Stimulated activated CD8-positive, alpha-beta memory T cell treated with anti-CD3 and anti-CD28 coated beads, Interleukin-15, amount 100 ng/mL, for 4 hours (primary cell): ENCODE measurements around the gene MAN2A2.

Experiments
- DNase-seq, 2 donors: peaks; one replicate each; pipeline ENCODE4 v3.0.0-alpha.2; 2020; ENCODE audit warnings: low read depth in 2 of 2

MAN2A2 gene

DNA sequence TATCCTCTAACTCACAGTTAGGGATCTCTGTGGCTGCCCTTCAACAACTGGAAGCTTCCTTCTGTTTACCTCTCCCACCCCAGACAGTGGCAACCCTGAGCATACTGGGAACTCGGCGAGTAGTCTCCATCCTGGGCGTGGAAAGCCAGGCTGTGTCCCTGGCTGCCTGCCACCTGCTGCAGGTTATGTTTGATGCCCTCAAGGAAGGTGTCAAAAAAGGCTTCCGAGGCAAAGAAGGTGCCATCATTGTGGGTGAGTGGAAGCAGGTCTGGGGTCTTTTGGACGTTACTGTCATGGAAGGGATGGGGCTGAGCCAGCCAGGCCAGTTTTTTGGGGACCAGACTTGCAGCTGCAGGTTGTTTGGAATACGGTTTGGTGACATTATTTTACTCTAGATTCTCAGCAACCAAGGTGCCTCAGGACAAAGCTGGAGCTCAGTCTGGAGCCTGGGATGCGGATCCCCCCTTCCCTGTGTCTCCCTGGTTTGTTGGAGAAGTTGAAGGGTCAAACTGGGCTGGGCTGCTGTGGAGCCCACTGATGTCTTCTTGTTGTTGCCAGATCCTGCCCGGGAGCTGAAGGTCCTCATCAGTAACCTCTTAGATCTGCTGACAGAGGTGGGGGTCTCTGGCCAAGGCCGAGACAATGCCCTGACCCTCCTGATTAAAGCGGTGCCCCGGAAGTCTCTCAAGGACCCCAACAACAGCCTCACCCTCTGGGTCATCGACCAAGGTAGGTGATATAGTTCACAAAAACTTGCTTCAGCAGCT is 39.4 kb downstream of the MAN2A2 start:
- DNase-seq, result no peak

DNA sequence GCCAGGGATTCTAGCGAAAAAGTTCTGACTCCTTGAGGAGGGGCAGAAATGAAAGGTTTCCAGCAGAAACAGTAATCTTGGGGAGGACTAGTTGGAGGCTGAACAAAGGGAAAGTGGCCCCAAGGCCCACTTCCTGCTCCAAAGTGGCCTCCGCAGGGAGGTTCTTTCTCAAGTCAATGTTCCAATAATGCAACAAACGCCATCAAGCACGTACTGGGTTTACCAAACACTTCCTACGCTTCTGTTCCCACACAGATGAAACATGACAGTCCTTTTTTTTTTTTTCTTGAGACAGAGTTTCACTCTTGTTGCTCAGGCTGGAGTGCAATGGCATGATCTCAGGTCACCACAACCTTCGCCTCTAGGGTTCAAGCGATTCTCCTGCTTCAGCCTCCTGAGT is 42.0 kb downstream of the MAN2A2 start:
- no peak for DNase-seq

DNA sequence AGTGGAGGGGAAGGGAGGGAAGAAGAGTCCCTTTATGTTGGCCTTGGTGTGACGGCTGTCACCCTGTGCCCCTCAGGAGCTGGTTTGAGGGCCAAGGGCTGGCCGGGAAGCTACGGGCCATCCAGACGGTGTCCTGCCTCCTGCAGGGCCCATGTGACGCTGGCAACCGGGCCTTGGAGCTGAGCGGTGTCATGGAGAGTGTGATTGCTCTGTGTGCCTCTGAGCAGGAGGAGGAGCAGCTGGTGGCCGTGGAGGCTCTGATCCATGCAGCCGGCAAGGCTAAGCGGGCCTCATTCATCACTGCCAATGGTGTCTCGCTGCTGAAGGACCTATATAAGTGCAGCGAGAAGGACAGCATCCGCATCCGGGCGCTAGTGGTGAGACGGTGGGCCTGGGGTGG is 43.4 kb downstream of the MAN2A2 start:
- no peak for DNase-seq

DNA sequence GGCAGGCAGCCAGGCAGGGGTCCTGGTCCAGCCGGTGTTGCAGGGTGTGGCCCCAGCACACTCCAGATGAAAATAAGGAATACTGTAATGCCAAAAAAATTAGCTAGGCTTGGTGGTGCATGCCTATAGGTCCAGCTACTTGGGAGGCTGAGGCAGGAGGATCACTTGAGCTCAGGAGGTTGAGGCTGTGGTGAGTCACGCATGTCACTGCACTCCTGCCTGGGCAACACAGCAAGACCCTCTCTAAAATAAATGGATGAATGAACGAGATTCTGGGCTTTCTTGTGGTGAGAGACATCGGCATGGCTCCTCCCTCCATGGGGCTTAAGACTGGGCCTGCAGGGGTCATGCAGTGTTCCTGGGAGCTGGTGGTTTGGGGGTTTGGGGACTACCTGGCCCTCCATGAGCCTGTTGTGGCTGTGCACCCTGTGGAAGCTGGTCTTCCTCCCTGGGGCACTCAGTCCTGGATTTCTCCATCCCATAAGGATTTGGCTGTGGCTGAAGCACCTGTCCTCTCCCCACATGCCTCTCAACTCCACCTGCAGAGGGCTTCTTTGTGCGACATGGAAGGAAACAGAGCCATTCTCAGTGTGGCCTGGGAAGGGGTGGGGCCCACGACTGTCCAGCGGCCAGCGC is 44.0 kb downstream of the MAN2A2 start:
- no peak for DNase-seq

DNA sequence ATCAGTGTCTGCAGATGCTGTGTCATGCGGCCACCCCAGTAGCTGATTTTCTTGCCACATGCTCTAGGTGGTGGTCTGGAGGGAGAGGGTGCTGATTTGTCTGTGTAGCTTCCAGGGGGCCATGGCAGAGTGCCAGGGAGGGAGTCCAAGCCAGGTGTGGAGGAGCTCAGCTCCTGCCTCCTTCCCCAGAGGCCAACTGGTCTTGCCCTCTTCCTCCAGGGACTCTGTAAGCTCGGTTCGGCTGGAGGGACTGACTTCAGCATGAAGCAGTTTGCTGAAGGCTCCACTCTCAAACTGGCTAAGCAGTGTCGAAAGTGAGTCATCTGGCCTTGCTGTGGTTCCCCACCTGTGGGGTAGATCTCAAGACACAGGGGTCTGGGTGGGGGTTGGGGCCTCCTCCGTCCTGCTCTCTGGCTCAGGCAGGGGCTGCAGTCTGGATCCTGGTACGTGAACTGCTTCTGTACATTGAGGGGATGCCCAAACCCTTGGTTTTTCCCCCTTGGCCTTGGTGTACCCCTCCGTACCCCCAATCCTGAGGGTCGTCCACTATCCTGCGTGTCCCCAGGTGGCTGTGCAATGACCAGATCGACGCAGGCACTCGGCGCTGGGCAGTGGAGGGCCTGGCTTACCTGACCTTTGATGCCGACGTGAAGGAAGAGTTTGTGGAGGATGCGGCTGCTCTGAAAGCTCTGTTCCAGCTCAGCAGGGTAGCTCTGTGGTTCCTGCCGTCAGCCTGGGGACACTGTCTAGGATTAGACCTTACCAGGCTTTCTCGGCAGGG is 44.7 kb downstream of the MAN2A2 start:
- no peak for DNase-seq

DNA sequence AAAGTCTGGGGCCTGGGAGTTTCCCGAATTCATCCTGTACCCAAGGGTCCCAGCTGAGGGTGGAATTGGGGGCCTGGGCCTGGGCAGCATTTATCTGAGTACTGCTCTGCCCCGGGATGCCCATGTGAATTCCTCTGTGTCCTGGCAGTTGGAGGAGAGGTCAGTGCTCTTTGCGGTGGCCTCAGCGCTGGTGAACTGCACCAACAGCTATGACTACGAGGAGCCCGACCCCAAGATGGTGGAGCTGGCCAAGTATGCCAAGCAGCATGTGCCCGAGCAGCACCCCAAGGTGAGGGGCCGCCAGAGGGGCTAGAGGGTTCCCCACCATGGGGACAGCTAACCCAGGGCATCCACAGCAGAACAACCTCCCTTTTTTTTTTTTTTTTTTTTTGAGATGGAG is 45.4 kb downstream of the MAN2A2 start:
- no peak for DNase-seq

DNA sequence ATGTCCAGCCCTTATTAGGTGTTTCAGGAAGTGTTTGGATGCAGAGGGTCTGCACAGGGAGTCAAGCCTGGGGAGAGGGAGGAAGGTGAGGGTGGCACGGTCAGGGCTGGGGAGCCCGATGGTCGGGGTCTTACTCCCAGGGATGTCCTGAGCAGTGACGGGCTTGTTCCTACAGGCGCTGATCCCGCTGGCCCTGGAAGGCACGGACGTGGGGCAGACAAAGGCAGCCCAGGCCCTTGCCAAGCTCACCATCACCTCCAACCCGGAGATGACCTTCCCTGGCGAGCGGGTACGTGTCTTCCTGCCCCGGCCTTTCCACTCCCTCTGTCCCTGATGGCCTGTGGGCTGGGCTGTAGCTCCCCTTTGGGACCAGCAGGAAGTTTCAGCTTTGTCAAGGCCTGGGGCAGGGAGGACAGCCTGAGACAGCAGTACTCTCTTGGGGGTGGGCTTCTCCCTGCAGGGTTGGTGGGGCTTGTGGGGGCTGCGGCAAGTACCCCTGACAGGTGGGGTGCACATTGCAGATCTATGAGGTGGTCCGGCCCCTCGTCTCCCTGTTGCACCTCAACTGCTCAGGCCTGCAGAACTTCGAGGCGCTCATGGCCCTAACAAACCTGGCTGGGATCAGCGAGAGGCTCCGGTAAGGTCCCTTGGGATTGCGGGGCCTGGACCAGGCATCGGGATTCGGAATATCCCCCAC is 47.0 kb downstream of the MAN2A2 start:
- DNase-seq, result no peak

DNA sequence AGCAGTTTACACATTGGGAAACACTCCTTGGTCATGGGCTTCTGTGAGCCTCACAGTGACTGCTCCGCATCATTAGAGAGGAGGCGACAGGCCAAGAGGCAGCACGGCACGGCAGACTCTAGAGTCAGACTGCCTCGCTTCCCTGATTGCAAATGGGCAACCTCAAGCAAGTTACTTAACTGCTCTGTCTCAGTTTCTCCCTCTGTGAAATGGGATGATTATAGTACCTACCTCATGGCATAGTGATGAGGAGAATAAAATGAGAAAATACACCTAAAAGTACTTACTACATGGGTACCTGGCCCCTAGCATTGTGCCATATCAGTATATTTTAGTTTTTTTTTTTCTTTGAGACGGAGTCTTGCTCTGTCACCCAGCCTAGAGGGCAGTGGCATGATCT is 47.6 kb downstream of the MAN2A2 start:
- DNase-seq, result no peak

DNA sequence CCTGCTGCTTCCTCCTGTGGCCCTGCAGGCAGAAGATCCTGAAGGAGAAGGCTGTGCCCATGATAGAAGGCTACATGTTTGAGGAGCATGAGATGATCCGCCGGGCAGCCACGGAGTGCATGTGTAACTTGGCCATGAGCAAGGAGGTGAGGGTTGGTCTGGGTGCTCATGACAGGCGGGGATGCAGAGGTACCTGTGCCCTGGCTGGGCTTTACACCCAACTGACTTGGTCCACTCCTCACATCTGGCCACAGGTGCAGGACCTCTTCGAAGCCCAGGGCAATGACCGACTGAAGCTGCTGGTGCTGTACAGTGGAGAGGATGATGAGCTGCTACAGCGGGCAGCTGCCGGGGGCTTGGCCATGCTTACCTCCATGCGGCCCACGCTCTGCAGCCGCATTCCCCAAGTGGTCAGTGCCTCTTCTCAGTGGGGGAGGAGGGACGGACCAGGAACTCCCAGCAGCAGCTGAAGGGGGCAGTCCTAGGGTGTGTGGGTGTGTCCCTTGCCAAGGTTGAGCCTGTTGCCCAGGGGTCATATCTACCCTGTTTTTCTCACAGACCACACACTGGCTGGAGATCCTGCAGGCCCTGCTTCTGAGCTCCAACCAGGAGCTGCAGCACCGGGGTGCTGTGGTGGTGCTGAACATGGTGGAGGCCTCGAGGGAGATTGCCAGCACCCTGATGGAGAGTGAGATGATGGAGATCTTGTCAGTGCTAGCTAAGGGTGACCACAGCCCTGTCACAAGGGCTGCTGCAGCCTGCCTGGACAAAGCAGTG is 50.0 kb downstream of the MAN2A2 start:
- no peak for DNase-seq

DNA sequence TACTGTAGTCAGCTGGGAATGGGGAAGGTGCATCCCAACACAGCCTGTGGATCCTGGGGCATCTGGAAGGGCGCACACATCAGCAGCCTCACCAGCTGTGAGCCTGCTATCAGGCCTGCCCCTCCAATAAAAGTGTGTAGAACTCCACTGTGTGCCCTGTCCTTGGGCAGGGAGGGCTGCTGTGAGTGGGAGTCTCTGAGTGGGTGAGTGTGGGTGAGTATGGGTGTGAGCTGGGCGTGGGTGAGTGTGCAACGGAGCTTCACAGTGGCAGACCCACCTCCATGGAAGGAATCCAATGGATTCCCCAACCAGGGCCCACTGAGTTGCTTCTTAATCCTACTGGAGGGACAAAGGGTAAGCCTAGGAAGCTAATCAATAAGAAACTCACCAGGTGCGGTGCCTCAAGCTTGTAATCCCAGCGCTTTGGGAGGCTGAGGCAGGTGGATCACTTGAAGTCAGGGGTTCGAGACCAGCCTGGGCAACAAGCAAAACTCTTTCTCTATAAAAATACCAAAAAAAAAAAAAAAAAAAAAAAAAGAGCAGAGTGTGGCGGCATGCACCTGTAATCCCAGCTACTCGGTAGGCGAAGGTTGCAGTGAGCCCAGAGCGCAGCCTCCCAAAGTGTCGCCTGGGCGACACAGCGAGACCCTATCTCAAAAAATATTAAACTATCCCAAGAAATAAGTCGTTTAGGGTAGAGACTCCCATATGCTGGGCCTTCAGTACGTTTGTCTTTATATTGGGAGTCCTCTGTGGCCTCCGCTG is 51.0 kb downstream of the MAN2A2 start:
- DNase-seq, result no peak

DNA sequence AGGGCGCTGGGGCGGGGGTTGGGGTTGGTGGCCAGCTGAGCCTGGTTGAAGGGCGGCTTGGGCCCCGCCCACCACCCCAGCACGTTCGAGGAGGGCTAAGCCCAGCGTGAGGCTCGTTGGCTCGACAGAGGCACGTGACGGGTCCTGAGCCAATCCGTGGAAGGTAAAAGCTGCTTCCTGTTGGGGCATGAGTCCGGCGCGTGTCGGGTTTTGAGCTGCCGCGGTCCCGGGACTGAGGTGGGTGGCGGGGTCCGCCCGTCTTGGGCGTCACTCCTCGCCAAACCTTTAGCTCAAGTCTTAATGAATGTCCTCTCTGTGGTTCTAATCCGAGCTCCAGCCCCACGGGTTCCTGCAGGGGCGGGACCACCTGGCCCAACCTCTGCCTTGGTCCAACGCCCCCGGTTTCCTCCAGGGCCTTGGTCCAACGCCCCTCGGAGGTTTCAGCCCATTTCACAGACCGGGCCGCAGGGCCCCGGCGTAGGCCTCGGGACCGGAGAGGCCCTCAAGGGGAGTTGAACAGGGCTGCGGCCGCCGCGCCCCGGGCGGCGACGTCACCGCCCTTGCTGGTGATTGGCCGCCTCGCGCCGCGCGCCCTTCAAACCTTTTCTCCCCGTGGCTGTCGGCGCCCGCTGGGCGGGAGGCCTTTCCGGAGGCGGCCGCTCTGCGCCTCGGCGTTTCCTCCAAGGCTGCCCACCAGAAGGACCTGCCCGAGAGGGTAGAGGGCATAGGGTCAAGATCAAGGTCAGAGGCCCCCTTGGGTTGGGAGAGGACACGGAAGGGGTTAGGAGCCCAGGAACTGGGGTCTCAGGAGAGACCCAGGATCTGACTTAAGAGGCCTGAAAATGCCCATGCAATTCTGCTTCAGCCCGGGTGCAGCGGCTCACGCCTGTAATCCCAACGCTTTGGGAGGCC is 51.9 kb downstream of the MAN2A2 start, which contains the start of gene RCCD1:
Gene RCCD1, plus strand, starts transcription at position 173 of the 912 bp plus-strand sequence. CDS start 1,851 bp downstream, outside the sequence.
- DNase-seq, result peak; percentile 76 to 83

DNA sequence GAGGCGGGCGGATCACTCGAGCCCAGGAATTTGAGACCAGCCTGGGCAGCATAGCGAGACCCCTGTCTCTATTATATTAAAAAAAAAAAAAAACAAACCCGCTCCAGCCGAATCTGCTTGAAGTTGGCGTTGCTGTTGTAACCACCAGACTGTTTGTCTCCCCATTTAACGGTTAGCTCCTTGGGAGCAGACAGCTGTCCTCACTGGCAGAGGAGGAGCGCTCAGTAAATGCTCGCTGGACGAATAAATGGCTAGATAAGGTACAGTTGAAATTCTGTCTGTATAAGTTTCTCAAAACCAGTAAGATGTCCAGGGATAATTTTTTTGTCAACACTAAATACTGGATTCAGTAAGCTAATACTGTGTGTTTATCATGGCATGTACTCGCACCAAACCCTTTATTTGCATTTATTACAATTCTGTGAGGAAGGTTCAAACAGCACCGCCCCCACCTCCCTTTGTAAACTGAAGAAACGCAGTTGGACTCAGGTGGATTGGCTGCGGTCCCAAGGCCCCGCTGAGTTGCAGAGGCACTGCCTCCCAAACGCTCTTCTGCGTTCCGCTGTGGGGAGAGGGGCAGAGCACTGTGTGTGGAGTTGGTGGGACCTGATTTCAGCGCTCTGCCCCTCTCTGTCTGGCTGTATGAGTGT is 52.6 kb downstream of the MAN2A2 start:
- no peak for DNase-seq

DNA sequence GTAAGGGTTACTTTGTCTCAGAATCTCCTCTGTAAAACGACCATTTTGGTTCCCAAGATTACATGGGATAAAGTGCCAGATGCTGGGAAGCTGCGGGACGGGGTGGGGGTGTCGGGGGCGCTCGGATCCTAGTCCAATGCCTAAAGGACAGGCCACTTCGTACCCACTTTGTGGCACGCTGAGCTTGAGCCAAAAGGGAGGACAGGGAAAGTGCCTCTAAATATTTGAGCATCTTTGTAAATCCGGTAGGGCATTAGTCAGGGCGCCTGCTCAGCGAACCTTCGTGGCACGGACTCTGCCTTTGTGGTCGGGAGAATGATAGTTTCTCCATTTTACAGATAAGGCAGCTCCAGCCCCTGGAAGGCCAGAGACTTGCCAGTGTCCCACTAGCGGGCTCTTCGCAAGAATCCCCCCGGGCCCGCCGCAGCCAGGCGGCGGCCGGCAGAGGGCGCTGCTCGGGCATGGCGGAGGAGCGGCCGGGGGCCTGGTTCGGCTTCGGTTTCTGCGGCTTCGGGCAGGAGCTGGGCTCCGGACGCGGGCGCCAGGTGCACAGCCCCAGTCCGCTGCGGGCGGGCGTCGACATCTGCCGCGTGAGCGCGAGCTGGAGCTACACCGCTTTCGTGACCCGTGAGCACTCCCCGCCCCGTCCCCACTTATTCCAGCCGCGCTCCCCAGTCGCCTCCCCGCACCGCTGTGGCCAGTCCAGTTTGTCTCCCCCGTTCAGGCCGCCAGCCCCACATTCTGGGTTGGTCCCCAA is 53.4 kb downstream of the MAN2A2 start:
- DNase-seq, result peak; percentile 9 to 31

DNA sequence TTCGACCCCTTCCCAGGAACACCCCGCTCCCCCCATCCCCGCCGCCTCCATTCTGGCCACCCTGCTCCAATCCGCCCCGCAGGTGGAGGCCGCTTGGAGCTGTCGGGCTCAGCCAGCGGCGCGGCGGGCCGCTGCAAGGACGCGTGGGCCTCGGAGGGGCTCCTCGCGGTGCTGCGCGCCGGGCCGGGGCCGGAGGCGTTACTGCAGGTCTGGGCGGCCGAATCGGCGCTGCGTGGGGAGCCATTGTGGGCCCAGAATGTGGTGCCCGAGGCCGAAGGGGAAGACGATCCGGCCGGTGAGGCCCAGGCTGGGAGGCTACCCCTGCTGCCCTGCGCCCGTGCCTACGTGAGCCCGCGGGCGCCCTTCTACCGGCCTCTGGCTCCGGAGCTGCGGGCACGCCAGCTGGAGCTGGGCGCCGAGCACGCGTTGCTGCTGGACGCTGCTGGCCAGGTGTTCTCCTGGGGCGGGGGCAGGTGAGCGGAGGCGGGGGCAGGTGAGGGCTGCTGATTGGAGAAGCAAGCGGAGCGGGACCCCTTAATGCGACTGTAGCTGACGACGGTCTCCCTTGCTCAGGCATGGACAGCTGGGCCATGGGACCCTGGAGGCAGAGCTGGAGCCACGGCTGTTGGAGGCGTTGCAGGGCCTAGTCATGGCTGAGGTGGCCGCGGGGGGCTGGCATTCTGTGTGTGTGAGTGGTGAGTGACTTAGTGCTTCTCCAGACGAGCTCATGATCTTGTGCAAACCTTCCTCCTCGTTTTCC is 54.1 kb downstream of the MAN2A2 start:
- no peak for DNase-seq

DNA sequence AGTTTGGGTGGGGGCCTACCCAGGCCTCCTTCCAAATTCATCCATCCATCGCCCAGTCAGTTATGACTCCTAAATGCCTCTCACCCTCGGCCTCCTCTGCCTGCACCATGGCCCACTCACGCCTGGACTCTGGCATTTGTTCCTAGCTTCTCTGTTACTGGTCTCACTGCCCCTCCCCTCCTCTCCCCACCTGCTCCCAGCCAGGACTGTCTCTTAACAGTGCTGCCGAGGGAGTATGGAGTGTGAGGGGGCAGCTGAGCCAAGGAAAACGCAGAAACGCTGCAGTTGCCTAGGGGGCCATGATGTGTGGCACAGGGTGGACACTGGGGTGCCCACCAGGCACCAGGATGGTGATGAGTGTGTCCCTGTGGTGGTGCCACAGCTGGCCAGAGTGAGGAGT is 54.7 kb downstream of the MAN2A2 start:
- DNase-seq, result no peak

DNA sequence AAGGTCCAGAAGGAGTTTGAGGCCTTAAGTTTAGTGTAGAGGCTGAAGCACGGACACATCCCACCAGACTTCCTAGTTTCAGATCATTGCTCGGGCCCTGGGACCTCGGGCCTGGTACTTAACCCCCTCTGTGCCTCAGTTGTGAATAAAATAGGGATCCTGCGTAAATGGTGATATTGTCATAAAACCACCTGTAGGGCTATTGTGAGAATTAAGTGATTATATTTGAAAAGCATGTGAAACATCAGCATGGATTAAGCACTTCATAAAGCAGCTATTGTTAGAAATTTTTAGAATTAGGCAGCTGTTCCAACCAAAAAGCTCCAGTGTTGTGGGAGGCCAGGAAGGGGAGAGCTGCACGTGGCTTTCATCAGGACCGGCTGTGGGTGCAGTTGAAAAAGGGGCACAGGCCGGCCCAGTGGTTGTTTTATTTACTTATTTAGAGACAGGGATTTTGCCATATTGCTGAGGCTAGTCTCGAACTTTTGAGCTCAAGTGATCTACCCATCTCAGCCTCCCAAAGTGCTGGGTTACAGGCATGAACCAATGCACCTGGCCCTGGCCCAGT is 56.0 kb downstream of the MAN2A2 start:
- no peak for DNase-seq

DNA sequence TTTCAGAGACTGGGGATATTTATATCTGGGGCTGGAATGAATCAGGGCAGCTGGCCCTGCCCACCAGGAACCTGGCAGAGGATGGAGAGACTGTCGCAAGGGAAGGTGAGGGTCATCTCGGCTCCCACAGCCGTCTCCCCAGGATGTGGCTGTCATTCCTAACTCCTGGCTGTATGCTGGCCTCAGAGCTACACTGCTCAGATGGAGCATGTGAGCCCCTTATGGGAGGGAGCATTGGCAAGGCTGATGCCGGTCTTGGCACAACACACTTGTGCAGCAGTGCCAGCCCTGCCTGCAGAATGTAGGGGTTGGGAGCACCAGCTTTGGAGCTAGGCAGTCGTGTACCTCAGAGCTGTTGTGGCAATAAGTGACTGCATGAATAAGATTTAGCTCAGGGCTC is 56.8 kb downstream of the MAN2A2 start:
- DNase-seq, result no peak
